ENCODE data around the gene SNAPIN. TPM values are rescaled to one million over a fixed set of nuclear protein-coding genes. Genes with fewer than 3 reads are reported as not detected.

Gene SNAPIN, protein sequence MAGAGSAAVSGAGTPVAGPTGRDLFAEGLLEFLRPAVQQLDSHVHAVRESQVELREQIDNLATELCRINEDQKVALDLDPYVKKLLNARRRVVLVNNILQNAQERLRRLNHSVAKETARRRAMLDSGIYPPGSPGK
- total RNA-seq = 10.2 TPM

DNA sequence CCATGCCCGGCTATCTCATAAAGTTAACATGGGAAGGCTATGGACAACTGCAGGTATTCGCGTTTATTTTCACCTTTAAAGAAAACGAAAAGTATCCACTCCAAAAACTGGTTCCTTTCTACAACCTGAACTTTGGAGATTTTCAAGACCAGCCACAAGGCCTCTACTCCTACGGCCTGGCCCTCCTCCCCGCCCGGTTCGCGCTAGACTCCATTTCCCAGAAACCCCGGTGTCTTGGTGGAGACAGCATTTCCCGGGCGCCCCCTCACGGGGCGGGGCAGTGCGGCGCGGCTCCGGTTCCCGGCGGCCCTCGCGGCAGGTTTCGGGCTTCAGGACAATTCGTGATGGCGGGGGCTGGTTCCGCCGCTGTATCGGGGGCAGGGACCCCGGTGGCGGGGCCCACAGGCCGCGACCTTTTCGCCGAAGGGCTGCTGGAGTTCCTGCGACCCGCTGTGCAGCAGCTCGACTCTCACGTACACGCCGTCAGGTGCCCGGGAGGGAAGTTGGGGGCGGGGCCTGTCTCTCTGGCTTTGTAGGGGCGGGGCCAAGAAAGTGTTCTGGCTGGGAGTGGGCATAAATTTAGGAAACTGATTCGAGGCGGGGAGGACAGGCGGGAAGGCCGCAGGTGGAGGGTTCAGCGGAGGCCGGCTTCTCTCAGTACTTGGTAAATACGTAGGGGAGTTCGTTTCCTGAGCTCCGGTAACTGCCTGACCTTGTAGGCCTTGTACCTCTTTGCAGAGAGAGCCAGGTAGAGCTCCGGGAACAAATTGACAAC, at the start of gene SNAPIN:
TSS of gene SNAPIN (plus strand) at position 304 of the 775 bp plus-strand sequence. CDS start at position 345, 41 bp downstream.
- no peaks in the 10 kb centered on the region for H3K27me3 ChIP-seq (ENCODE audit: insufficient read depth, low read length)

DNA sequence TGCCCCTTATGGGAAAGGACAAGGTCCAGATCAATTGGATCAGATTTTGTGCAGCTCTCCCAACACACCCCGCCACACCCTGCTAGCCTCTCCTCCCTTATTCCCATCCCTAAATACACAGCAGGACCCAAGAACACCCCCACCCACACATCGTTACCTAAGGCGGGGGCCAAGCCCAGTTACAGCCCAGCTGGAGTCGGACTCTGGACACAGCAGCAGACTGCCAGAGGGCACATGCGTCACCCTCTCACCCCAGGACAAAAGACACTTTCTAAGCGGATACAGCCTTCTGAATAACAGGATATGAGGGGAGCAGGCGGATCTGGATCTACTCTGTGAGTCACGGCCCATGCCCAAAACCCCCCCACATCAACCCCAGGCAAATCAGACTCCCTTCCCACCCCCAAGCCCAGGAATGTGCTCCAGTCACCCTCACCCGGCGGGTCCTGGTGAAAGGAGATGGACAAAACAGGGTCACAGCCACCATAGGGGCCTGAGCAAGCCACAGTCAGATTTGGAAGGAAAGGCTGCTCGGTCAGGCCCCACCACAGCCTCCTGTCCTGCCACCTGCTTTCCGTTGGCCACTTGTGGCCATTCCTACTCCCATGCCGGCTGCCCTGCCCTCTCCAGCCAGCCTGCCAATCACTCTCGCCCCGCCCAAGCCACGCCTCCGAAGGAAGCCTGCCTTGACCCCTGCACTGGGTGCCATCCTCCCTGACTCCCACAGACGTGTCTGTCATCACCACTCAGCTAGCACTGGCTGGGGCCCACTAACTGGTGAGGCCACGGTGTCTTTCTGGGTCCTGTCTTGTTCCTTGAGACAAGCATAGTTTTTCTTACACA, 49.5 kb upstream of the SNAPIN start:
- H3K27me3 ChIP-seq (ENCODE audit: insufficient read depth, low read length) = no peaks in the 10 kb centered on the region
- H3K4me1 ChIP-seq (ENCODE audit: insufficient read depth, low read length) = peaks cover 21% of the 10 kb centered on the region
- H3K4me3 ChIP-seq (ENCODE audit: low read length) = no peak overlapping the region
- no peaks in the 10 kb centered on the region for H3K9me3 ChIP-seq (ENCODE audit: low read depth, low read length)

More for the DNA sequence above, at the start of gene SNAPIN:
- peaks cover 27% of the 10 kb centered on the region for H3K4me1 ChIP-seq (ENCODE audit: insufficient read depth, low read length)
- H3K4me3 ChIP-seq (ENCODE audit: low read length) = peak within 1 kb of the TSS; percentile 80
- no peaks in the 10 kb centered on the region for H3K9me3 ChIP-seq (ENCODE audit: low read depth, low read length)

DNA sequence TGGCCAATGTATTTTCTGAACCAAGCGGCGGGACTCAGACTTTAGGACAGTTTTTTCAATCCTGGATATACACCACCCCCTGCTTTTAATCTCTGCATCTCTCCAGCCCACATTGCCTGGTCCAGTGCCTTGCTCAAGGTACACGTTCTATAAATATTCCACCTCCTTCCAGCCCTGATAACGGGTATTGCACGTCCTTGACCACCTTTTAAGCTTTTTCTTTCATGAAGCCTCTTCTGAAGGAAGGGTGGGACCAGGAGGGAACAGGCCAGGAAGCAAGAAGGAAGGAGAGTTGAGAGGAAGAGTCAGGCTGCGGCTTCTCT, 49.0 kb upstream of the SNAPIN start:
- H3K4me1 ChIP-seq (ENCODE audit: insufficient read depth, low read length) = peaks cover 21% of the 10 kb centered on the region
- H3K27me3 ChIP-seq (ENCODE audit: insufficient read depth, low read length) = no peaks in the 10 kb centered on the region
- H3K9me3 ChIP-seq (ENCODE audit: low read depth, low read length) = no peaks in the 10 kb centered on the region
- H3K4me3 ChIP-seq (ENCODE audit: low read length) = no peak overlapping the region

DNA sequence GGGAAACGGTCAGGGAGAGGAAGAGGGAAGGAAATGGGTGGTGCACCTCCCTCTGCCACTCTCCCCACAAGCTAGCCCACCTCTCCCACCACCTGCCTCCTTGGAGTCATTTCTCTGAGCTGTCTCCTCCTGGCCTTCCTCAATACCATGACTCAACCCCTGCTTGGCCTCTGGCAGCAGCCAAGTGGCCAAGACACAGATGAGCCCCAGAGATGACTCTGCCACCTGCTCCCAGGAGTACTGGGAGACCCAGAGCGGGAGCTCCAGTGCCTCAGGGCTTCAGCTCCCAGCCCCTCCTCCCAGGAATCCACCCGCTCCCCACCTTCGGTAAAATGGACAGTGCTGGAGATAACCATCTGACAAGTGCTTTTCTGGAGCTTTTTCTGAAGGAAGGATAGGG, 48.2 kb upstream of the SNAPIN start:
- H3K4me3 ChIP-seq (ENCODE audit: low read length) = no peak overlapping the region

DNA sequence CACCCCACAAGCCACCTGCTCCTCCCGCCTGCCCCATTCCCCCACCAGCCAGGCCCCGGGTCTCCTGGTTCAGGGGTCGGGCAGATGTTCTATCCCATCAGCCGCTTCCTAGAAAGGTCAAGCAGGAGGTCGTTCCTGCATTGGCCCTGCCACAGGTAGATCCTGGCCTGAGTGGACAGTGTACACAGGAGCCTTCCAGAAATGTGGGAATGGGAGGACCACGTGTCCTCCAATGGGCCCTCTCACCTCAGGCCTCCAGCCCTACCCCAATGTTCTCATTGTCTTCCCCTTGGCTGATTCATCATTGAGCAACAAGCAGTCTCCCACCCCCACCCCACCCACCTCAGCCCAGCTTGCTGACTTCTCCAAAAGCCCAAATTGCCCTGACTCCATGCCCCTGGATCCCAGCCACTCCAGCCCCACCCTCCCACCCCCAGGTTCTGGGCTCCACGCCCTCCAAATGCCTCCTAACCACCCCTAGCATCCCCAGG, 47.6 kb upstream of the SNAPIN start:
- no peaks in the 10 kb centered on the region for H3K27me3 ChIP-seq (ENCODE audit: insufficient read depth, low read length)
- no peaks in the 10 kb centered on the region for H3K9me3 ChIP-seq (ENCODE audit: low read depth, low read length)
- H3K4me3 ChIP-seq (ENCODE audit: low read length) = no peak overlapping the region
- H3K4me1 ChIP-seq (ENCODE audit: insufficient read depth, low read length) = peaks cover 21% of the 10 kb centered on the region

More for the DNA sequence above, 48.2 kb upstream of the SNAPIN start:
- Histone ChIP-seq H3K27me3 (ENCODE audit: insufficient read depth, low read length) (no peaks in the 10 kb centered on the region), H3K9me3 (ENCODE audit: low read depth, low read length) (no peaks in the 10 kb centered on the region), H3K4me1 (ENCODE audit: insufficient read depth, low read length) (peaks cover 21% of the 10 kb centered on the region)

DNA sequence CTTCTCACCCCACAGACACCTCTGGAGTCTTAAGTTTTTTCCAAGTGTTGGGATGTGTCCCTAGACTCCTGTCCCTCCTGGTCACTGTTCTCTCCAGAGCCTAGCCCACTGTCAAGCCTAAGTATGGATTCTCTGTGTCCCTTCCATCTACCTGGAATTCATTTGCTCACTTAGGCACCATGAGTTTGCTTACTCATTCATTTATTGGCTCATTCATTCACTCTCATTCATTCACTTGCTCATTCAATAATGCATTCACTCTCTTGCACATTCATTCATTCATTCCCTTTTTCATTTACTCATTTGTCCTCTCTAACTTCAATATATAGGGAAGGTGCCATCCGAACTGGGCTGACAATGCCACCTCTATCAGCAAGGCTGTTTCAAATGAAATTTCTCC, 47.1 kb upstream of the SNAPIN start:
- Histone ChIP-seq H3K9me3 (ENCODE audit: low read depth, low read length) (no peaks in the 10 kb centered on the region), H3K4me1 (ENCODE audit: insufficient read depth, low read length) (peaks cover 21% of the 10 kb centered on the region), H3K4me3 (ENCODE audit: low read length) (no peak overlapping the region), H3K27me3 (ENCODE audit: insufficient read depth, low read length) (no peaks in the 10 kb centered on the region)

DNA sequence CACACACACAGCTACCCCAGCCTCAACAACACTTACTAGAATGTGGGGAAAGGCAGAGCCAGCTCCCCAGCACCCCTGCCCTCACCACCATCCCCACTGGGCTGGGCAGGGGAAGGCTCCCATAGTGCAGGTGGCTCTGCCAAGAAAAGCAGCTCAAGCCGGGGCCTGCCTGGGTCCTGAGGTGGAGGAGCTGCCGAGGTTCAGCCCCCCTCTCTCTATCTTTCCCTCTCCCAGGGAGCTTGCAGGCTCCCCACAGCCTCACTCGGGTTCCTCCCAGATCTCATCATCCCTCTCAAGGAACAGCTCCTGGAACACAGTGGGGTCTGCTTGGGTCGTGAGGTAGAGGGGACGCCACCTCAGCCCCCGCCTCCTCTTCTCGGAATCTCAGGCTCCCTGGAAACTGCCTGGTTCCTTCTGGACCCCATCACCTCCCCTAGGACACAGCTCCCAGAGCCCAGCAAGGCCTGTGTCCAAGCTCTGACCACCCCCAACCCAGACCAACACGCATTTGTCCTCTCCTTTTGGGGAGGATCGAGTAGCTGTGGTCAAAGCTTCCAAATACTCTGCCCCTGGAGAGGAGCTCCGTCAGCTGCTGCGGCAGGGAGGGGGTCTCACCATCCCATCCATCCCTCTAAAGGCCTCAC, 46.3 kb upstream of the SNAPIN start:
- no peak overlapping the region for H3K4me3 ChIP-seq (ENCODE audit: low read length)
- peaks cover 29% of the 10 kb centered on the region for H3K4me1 ChIP-seq (ENCODE audit: insufficient read depth, low read length)
- no peaks in the 10 kb centered on the region for H3K9me3 ChIP-seq (ENCODE audit: low read depth, low read length)
- H3K27me3 ChIP-seq (ENCODE audit: insufficient read depth, low read length) = no peaks in the 10 kb centered on the region

DNA sequence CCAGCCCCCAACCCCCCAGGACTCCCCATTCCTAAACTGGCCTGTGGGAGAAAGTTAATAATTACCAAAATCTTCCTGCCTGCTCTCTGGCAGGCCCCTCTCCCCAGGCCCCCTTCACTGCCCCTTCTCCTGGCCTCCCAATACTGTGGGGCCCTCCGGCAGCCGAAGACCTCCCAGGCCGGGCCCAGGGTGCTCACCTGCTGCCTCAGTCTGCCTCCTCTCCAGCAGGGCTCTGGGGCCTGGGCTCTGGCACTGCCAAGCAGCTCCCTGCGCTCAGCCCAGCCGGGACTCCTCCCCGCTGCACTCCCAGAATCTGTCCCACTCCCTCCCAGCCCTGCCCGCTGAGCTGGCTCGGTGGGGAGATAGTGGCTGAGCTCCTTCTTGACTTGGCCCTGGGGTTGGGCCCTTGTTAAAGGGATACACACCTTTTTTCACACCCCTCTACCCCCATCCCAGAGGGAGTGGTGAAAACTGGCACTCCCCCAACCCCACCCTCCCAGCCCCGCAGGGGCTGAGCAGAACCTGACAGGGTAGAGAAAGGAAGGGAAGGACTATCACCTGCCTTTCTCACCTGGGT, 45.7 kb upstream of the SNAPIN start, which contains the start of gene S100A16:
TSS of gene S100A16 (minus strand) at position 383 of the 577 bp plus-strand sequence. CDS start 4,986 bp downstream, outside the sequence.
- Histone ChIP-seq H3K27me3 (ENCODE audit: insufficient read depth, low read length) (no peaks in the 10 kb centered on the region), H3K4me1 (ENCODE audit: insufficient read depth, low read length) (peaks cover 35% of the 10 kb centered on the region), H3K4me3 (ENCODE audit: low read length) (no peak within 1 kb of the TSS), H3K9me3 (ENCODE audit: low read depth, low read length) (no peaks in the 10 kb centered on the region)

DNA sequence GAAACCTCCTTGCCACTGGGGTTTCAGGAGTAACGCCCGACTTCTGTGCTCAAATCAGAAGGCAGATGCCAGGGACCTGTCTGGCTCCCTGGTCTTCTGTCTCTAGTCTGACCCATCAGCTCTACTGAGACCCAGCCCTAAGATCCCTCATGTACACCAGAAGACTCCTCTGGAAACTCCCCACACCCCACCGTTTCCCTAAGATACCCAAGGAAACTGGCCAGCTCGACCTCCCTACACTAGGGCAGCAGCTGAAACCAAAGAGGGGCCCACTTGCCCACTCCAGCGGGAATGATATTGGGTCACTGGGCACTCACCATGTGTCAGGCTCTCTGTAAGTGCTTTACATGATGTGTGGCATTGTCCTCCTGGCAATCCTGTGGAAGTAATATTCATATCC, 45.1 kb upstream of the SNAPIN start:
- H3K4me1 ChIP-seq (ENCODE audit: insufficient read depth, low read length) = peaks cover 38% of the 10 kb centered on the region
- H3K27me3 ChIP-seq (ENCODE audit: insufficient read depth, low read length) = no peaks in the 10 kb centered on the region
- H3K9me3 ChIP-seq (ENCODE audit: low read depth, low read length) = no peaks in the 10 kb centered on the region
- no peak overlapping the region for H3K4me3 ChIP-seq (ENCODE audit: low read length)

DNA sequence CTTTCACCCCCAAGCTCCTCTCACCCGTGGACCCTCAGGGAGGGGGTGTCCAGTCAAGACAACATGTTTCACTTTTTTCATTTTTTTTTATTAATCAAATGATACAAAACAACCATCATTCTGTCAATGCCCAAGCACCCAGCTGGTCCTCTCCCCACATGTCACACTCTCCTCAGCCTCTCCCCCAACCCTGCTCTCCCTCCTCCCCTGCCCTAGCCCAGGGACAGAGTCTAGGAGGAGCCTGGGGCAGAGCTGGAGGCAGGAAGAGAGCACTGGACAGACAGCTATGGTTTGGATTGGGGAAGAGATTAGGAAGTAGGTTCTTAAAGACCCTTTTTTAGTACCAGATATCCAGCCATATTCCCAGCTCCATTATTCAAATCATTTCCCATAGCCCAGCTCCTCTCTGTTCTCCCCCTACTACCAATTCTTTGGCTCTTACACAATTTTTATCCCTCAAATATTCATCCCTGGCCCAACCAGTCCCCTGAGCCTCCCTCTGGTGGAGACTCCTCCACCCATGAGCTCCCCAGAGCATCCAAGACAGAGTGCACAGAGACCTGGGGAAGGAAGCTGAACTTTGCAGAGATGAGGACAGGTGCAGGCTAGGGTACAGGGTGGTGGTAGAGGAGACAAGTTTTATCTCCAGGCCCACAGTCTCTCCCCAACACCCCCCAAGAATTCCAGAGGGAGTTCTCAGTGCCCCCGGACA, 44.2 kb upstream of the SNAPIN start:
- Histone ChIP-seq H3K4me3 (ENCODE audit: low read length) (no peak overlapping the region), H3K9me3 (ENCODE audit: low read depth, low read length) (no peaks in the 10 kb centered on the region), H3K27me3 (ENCODE audit: insufficient read depth, low read length) (no peaks in the 10 kb centered on the region), H3K4me1 (ENCODE audit: insufficient read depth, low read length) (peaks cover 38% of the 10 kb centered on the region)

DNA sequence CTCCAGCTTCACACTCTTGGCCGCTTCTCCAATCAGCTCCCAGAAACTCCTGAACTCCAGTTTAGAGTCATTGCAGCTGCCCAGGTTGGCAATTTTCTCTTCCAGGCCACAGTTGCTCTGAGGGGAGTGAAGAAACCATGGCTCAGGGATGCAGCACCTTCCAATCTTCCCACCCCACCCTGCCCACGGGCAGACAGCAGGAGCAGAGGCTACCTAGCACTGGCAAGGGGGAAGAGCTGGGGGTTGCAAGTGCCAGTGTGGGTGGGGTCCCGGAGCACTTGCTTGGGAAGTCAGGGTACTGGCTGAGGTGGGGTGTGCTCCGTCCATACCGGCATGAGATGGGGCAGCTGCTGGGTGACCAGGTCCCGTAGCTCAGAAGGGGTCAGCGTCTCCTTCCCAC, 43.6 kb upstream of the SNAPIN start:
- Histone ChIP-seq H3K9me3 (ENCODE audit: low read depth, low read length) (no peaks in the 10 kb centered on the region), H3K4me1 (ENCODE audit: insufficient read depth, low read length) (peaks cover 34% of the 10 kb centered on the region), H3K27me3 (ENCODE audit: insufficient read depth, low read length) (no peaks in the 10 kb centered on the region)

DNA sequence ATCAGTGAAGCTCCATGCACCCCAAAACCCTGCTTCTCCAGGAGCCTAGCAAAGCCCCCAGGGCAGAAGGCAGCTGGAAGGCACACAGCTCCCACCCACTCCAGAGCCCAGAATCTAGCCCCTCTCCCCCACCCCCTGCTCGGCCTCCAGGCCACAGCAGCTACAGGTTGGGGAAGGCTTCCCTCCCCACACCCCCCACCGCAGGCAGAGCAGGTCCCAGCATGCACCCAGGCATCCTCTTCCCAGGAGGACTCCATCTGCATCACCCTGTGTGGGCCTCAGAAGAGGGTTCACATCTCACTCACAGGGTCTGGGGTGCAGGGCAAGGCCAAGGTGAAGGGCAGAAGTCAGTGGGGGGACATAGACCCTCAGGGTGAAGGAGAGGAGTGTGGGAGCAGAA, 43.1 kb upstream of the SNAPIN start:
- Histone ChIP-seq H3K4me1 (ENCODE audit: insufficient read depth, low read length) (peaks cover 29% of the 10 kb centered on the region), H3K27me3 (ENCODE audit: insufficient read depth, low read length) (no peaks in the 10 kb centered on the region), H3K9me3 (ENCODE audit: low read depth, low read length) (no peaks in the 10 kb centered on the region), H3K4me3 (ENCODE audit: low read length) (no peak overlapping the region)

More for the DNA sequence above, 43.6 kb upstream of the SNAPIN start:
- no peak overlapping the region for H3K4me3 ChIP-seq (ENCODE audit: low read length)

DNA sequence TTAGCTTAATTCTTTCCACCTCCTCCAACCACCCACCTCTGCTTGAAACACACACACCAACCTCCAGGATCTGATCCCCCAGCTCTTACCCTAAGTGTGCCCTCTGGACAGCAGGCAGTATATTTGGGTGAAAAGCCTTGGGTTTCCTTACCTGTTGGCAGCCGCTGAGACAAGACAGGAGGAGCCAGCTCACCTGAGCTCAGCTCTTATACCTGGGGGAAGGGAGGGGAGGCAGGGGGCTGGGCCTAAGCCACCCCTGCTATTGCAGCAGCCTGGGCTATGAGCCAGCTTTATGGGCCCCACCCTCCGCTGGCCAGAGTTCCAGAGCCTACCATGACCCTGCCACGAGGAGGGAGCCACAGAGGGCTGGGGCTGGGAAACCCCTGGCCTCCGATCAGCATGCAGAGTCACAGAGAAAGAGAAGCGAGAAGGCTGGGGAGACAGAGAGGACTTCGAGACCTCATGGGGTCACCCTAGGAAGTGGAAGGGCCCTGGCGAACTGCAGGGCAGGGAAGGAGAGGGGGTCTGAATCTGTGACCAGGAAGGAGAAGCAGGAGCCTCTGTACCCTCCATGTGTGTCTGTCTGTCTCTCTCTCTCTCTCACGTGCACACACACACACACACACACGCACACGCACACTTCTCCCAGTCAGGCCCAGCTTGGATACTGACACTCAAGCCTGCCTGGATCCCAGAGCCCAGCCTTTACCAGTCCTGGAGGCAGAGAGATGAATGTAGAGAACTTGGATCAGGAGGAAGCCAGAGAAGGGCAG, 42.2 kb upstream of the SNAPIN start, which contains the start of gene S100A14:
TSS of gene S100A14 (minus strand) at position 182 of the 773 bp plus-strand sequence. CDS start 467 bp downstream, outside the sequence.
- H3K4me3 ChIP-seq (ENCODE audit: low read length) = no peak within 1 kb of the TSS
- peaks cover 21% of the 10 kb centered on the region for H3K4me1 ChIP-seq (ENCODE audit: insufficient read depth, low read length)
- no peaks in the 10 kb centered on the region for H3K27me3 ChIP-seq (ENCODE audit: insufficient read depth, low read length)
- no peaks in the 10 kb centered on the region for H3K9me3 ChIP-seq (ENCODE audit: low read depth, low read length)
